KOPT-K1 (cell line): ENCODE data around the gene NCR3LG1.

Experiments
- H3K27ac ChIP-seq: fragments of 200-600 bp; sonication (generic); 2 replicates; pipeline ENCODE4 v1.5.1; 2016; ENCODE audit warnings: antibody characterized with exemption, mild to moderate bottlenecking, low read depth, low read length; ENCODE audit not compliant: poor library complexity, severe bottlenecking
- H3K36me3 ChIP-seq: fragments of 200-600 bp; sonication (generic); 2 replicates; pipeline ENCODE4 v1.5.1; 2017; ENCODE audit warnings: antibody characterized with exemption, mild to moderate bottlenecking, low read length, moderate library complexity; ENCODE audit not compliant: insufficient read depth
- H3K9me3 ChIP-seq: fragments of 200-600 bp; sonication (generic); 2 replicates; pipeline ENCODE4 v1.5.1; 2017; ENCODE audit warnings: antibody characterized with exemption, low read length, mild to moderate bottlenecking; ENCODE audit not compliant: insufficient read depth, poor library complexity, severe bottlenecking

Gene NCR3LG1

DNA sequence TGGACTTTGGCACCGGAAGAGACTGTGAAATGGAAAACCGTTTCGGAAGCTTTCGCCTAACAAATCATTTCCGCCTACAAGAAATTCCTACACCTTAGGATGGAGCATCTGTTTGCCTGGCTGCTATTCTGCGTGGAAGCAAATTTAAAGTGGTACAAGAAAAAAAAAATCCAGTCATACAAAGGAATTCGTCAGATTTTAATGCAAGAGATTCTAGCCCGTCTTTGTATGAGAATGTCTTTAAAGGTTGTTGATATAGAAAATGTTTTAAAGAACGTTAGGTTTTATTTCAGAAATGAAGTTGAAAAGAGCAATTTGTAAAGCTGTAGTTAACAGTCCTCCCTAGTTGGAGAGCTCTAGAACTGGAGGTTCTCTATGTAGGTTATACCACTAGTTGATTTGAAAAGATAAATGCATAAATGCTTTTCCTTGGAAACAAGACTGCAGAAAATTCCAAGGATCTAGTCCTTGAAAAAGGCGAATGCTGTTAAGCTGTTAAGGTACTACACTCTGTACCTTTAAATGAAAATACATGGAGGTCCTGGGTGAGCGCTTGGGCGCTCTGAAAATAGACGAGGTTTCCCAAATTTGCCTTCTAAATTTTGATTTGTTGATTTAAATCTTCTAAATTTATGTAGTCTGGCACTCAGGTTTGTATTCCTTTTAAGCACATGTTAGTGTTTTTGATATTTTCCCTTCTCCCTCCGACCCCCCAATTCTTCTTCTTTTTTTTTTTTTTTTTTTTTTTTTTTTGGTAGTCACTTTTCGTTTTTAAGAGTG lies 2.4 kb downstream of the NCR3LG1 start:
- Histone ChIP-seq H3K36me3 (peaks cover 25% of the 10 kb centered on the region), H3K27ac (peak overlapping the region; percentile 61)

DNA sequence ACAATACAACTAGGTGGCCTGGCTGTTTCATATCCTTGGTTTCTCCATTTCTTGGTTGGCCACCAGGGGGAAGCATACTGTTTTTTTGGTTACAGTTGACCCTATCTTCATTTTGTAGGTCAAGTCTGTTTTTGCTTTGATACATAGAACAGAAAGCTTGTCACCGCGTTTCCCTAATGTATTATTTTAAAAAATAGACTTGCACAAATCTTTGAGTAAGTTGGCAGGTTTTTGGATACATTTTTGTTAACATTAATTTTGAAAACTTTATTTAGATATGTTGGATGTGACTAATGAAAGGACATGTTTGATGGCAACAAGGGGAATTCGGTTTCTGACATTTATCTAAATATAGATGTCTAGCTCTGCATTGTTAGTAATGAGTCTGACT lies 3.0 kb downstream of the NCR3LG1 start:
- Histone ChIP-seq H3K27ac (no peak overlapping the region), H3K9me3 (peaks cover 3% of the 10 kb centered on the region), H3K36me3 (peaks cover 25% of the 10 kb centered on the region)

More for the DNA sequence above, 2.4 kb downstream of the NCR3LG1 start:
- H3K9me3 ChIP-seq: peaks cover 3% of the 10 kb centered on the region

DNA sequence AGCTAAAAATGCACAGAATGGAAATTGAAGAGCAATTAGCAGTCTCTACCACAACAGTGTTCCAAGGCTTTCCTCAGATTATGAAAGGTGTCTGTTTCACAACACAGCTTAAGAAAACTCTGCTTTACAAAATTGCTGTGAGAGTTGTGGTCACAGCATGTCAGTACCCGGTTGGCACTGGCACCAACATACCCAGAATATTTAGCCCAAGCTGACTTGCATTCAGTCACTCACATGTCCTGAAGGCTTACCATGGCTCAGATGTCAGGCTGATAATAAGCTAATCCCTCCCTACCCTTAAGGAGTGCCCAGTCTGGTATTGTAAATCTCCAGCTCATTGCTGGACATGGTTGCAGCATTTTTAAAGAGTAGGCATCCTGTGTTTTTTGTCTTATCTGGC lies 14.9 kb downstream of the NCR3LG1 start:
- Histone ChIP-seq H3K36me3 (peaks cover 69% of the 10 kb centered on the region), H3K9me3 (peaks cover 36% of the 10 kb centered on the region), H3K27ac (no peak overlapping the region)

DNA sequence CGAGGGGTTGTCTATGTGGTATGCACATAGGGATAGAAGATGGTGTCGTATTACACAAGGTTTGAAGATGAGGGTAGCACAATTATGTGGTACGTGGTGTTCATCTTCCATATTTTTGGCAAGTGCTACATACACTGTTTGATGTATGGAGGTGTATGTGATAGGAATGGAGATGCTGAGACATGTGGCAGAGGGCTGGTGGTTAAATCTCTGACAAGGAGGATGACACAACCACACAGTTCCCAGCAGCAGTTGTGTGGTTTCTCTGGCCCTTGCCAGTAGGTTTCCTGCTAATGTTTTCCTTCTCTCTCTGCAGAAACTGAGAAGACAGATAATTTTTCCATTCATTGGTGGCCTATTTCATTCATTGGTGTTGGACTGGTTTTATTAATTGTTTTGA lies 17.0 kb downstream of the NCR3LG1 start:
- H3K27ac ChIP-seq: no peak overlapping the region
- peaks cover 90% of the 10 kb centered on the region for H3K36me3 ChIP-seq
- peaks cover 56% of the 10 kb centered on the region for H3K9me3 ChIP-seq

DNA sequence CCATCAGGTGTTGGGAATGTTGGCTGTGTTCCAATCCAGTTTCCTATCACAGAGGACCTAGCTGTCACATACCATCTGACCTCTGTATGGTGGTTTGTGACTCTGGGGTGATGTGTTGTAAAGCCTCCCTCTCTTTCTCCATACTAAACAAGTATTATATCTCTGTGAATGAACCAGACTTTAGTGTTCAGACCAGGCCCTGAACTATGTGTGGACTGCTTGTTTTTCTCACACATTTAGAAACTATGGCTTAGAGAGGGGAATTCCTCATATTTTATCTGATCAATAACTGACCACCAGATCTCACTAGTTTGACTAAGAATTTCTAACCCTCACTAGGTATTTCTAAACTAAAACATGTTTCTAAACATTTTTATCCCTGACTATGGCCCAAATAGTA lies 17.5 kb downstream of the NCR3LG1 start:
- peaks cover 62% of the 10 kb centered on the region for H3K9me3 ChIP-seq
- H3K27ac ChIP-seq: no peak overlapping the region
- H3K36me3 ChIP-seq: peaks cover 90% of the 10 kb centered on the region

DNA sequence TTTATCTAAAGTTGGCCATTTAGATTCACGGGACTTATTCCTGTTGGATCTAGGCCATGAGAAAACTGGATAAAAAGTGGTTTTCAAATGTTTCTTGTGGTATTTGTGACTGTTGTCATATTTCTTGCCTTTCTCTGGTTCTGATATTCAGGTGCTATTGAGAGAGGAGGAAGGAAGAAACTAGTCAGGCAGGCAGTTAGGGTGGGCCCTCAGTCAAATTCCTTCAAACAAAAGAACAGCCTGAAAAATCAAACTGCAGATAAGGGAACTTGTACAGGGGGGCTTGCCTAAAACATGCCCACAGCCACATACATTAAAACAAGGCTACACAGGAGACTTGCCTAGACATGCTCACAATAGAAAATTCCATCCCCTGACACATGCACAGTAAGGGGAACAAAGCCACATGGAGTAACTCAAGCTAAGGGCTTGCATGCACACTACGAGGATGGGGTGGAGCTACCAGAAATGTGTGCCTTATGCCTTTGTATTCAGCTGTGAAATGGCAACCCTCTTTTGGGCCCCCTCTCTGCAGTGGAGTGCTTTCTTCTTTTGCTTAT lies 18.2 kb downstream of the NCR3LG1 start:
- peaks cover 95% of the 10 kb centered on the region for H3K36me3 ChIP-seq
- H3K27ac ChIP-seq: no peak overlapping the region
- peaks cover 65% of the 10 kb centered on the region for H3K9me3 ChIP-seq

DNA sequence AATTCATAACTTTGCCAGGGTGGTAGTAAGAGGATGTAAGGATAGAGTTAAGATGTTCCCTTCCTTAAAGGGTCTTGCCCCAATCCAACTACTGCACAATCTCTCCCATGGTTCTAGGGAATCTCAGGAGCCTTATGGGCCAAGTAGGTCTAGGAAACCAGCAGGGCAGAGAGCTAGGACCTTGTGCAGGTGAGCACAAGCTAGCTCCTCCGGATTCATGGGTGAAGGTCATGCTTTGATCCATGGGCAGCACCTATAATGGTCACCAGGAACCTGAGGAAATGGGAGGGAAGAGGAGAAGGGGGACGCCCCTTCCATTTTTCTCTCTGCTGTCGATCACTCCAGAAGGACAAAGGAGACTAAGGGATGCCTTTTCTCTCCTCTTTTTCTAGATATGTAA lies 20.0 kb downstream of the NCR3LG1 start:
- H3K36me3 ChIP-seq: peaks cover 98% of the 10 kb centered on the region
- no peak overlapping the region for H3K27ac ChIP-seq
- peaks cover 65% of the 10 kb centered on the region for H3K9me3 ChIP-seq

DNA sequence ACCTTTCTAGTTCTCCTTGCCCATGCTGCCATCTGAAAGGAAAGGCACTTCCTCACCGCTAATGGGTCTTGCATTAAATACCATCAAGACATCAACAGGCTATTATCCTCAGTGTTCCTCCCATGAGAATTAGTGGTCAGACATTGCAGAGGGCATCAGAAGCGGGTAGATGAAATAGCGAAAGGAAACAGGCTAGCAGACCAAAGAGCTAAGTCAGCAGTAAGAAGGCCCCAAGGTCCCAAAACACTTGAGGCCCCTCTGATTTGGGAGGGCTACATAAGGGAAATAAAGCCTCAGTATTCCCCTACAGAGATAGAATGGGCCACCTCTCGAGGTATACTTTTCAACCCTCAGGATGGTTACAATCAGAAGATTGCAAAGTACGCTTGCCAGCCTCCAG lies 23.9 kb downstream of the NCR3LG1 start:
- H3K27ac ChIP-seq: no peak overlapping the region
- peaks cover 63% of the 10 kb centered on the region for H3K9me3 ChIP-seq
- peaks cover 84% of the 10 kb centered on the region for H3K36me3 ChIP-seq

DNA sequence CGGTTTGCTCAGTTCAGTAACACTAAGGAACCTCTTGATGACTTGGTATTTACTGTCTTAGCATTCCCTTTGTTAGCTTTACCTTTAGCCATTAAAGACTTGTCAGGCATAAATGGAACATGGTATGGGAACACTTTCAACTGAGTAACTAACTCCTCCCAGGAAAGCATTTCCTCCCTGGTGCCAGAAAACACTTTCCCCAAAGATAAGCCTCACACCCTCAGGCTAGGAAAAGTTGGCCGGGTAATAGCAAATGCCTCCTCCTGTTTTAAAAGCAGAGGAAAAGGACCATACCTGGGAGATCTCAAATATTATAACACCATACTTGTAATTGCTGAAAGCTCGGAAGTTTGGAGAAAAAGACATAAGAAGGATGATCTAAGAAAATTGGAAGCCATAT lies 24.9 kb downstream of the NCR3LG1 start:
- peaks cover 82% of the 10 kb centered on the region for H3K36me3 ChIP-seq

DNA sequence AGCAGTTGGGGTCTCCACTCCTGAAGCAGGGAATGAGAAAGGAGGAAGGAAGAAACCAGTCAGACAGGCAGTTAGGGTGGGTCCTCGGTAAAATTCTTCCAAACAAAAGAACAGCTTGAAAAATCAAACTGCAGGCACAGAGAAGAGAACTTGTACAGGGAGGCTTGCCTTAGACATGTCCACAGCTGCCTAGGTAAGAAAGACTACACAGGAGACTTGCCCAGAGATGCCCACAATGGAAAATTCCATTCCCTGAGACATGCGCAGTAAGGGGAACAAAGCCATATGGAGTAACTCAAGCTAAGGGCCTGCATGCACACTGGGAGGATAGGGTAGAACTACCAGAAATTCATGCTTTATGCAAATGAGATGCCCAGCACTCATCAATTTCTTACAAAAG lies 27.1 kb downstream of the NCR3LG1 start:
- peaks cover 32% of the 10 kb centered on the region for H3K9me3 ChIP-seq
- H3K27ac ChIP-seq: no peak overlapping the region
- H3K36me3 ChIP-seq: peaks cover 82% of the 10 kb centered on the region

More for the DNA sequence above, 24.9 kb downstream of the NCR3LG1 start:
- Histone ChIP-seq H3K27ac (no peak overlapping the region), H3K9me3 (peaks cover 54% of the 10 kb centered on the region)

DNA sequence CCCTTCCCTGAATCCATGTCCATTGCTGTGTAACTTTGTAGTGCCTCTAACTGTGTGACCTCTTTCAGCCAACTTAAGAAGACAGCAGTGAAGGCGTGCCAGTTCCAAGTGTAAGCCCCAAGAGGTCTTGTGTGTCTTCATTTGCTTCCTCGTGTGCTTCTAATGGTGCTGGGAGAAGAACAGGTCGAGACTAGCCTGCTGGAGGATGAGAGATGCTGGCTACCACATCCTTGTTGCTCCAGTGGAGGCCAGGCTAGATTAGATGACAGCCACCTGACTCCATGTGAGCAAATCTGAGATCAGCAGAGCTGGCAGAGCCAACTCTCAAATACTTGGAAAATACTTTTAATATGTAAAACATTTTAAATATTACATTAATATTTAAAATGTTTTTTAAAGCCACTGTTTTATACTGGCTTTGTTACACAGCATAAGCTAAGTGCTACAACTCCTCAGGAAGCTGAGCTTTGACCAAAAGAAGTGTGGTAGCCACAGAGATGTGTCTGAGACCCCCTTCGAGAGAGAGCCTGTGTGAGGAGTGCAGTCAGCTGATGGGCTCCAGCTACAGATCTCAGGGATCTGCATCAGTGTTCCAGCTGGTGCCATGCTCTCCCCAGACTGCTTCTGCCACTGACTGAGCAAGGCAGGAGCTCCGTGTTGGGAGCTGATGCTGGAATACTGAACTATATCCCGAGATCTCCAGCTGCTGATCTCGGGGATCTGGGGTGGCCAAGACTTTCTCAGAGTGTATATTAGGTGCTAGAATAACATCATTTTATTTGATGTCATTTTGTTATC lies 28.0 kb downstream of the NCR3LG1 start:
- H3K27ac ChIP-seq: no peak overlapping the region
- H3K36me3 ChIP-seq: peaks cover 75% of the 10 kb centered on the region
- H3K9me3 ChIP-seq: peaks cover 25% of the 10 kb centered on the region

DNA sequence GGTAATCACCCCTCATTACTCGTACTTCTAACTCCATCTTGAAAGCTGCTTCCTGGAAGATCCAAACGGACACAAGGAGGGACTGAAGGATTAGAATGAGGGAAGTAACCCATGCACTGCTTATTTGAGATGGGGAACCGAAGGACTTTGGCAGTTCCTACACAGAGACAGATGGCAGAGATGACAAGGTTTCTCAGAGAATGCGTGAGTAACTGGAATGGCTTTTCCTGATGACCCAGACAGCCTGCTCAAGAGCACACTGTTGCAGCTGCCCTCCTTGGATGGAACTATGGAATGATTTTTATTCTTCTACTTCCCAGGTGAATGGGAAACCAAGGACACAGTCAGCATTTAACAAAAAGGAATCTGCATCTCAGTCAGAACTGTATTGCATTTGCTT lies 29.6 kb downstream of the NCR3LG1 start:
- H3K9me3 ChIP-seq: peaks cover 25% of the 10 kb centered on the region
- peaks cover 70% of the 10 kb centered on the region for H3K36me3 ChIP-seq
- no peak overlapping the region for H3K27ac ChIP-seq

DNA sequence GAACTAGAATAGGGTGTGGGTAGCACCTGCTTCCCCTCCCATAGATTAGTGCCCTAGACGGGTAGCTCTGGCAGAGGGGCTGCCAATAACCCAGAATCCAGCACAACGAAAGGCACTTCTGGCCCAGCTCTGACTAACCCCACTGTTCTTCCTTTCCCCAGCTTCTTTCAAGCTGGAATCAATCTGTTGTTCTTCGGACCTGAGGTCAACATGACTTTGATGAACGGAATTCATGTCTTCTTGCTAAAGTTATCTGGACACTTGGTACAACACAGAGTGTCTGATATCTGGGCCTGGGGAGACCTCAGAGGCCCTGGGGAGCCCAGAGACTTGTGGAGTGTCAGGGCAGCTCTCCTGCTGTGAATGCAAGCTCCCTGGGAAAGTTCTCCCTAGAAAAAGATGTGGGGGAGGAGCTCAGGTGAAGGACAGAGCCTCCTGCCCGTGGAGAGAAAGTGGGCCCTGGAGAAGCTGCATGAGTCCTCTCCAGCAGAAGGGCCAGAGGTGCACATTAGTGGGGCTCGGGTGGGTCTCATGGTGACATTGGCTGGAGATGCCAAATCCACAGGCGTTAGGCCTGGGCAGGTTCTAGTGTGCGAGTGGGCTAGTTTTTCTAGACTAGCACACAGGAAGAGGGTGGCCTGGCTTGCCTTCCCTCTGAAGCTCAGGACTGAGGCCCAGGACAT lies 30.6 kb downstream of the NCR3LG1 start:
- peaks cover 67% of the 10 kb centered on the region for H3K36me3 ChIP-seq
- H3K27ac ChIP-seq: no peak overlapping the region

DNA sequence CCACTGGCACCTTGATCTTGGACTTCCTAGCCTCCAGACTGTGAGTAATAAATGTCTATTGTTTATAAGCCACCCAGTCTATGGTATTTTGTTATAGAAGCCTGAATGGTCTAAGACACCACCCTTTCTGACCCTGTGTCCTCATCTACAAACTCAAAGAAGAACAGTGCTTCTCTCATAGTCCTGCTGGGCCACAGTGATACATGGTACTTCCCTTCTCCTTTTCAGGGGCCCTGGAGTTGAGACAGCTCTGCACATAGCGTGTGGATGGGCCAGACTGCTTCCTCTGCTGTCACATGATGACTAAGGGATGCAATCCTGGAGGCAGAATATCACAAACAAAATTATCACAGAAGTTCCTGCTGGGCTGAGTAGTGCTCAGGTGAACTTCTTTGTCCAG lies 31.9 kb downstream of the NCR3LG1 start:
- H3K27ac ChIP-seq: no peak overlapping the region
- peaks cover 10% of the 10 kb centered on the region for H3K9me3 ChIP-seq
- peaks cover 68% of the 10 kb centered on the region; the same call in 1 of the 2 replicates for H3K36me3 ChIP-seq

More for the DNA sequence above, 30.6 kb downstream of the NCR3LG1 start:
- H3K9me3 ChIP-seq: peaks cover 23% of the 10 kb centered on the region

DNA sequence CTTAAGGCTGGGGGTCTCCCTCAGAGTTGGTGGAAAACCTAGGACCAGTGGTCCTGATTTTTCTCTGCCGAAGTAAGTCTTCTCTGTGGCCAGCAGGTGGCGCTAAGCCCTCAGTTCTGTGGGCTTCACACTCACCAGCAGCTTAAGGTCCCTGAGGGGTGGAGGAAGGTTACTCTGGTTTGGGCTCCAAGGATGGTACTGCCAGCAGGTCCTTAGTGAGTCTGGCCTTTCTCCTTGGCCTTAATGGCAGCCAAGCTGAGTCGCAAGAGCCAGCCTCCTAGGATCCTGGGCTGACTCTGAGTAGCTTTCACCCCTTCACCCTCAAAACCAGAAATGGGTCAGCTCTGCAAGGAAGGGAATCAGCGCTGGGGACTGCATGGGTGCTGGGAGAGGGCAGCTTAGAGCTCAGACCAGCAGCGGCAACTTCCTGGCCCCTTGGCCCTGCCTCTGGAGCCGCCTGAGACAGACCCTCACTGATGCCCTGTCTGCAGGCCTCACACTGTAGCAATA lies 32.5 kb downstream of the NCR3LG1 start:
- peaks cover 4% of the 10 kb centered on the region for H3K9me3 ChIP-seq
- H3K27ac ChIP-seq: no peak overlapping the region
- peaks cover 62% of the 10 kb centered on the region; the same call in 1 of the 2 replicates for H3K36me3 ChIP-seq
